Measurements from ENCODE around the gene CHD6.

CHD6 gene

GRCh38 chr20:41587523-41587922 lies 30.7 kb downstream of the CHD6 start:
- TF ChIP-seq ZBTB7A (IDR thresholded peaks at IDR 0.05; ENCODE audit: low read depth) (no peak), YY1 (IDR thresholded peaks at IDR 0.05; ENCODE audit: low read depth) (no peak), CREB1 (IDR thresholded peaks at IDR 0.05; ENCODE audit: low read depth) (no peak), RAD21 (IDR thresholded peaks at IDR 0.05; ENCODE audit: low read depth) (no peak), EGR1 (IDR thresholded peaks at IDR 0.05) (no peak), CEBPB (IDR thresholded peaks at IDR 0.05) (no peak), FOXM1 (IDR thresholded peaks at IDR 0.05; ENCODE audit: borderline replicate concordance, low read depth) (no peak), REST (IDR thresholded peaks at IDR 0.05; ENCODE audit: low read depth) (no peak)

GRCh38 chr20:41586772-41587171 lies 31.4 kb downstream of the CHD6 start:
- no peak for TF ChIP-seq FOXM1 (IDR thresholded peaks at IDR 0.05; ENCODE audit: borderline replicate concordance, low read depth)
- no peak for TF ChIP-seq USF1 (IDR thresholded peaks at IDR 0.05)
- TF ChIP-seq EGR1 (IDR thresholded peaks at IDR 0.05) = no peak
- TF ChIP-seq EP300 (IDR thresholded peaks at IDR 0.05; ENCODE audit: borderline replicate concordance) = no peak
- no peak for TF ChIP-seq MAX (IDR thresholded peaks at IDR 0.05)
- no peak for TF ChIP-seq TCF12 (IDR thresholded peaks at IDR 0.05; ENCODE audit: low read depth)

- TF ChIP-seq TCF12 (IDR thresholded peaks at IDR 0.05; ENCODE audit: low read depth) (no peak), REST (IDR thresholded peaks at IDR 0.05; ENCODE audit: low read depth) (no peak), RAD21 (IDR thresholded peaks at IDR 0.05; ENCODE audit: low read depth) (no peak), TEAD4 (IDR thresholded peaks at IDR 0.05) (no peak)
Measured at GRCh38 chr20:41580350-41580749, 37.8 kb downstream of the CHD6 start.

- no peak for TF ChIP-seq TCF12 (IDR thresholded peaks at IDR 0.05; ENCODE audit: low read depth)
- no peak for TF ChIP-seq ZBTB7A (IDR thresholded peaks at IDR 0.05; ENCODE audit: low read depth)
- TF ChIP-seq EP300 (IDR thresholded peaks at IDR 0.05; ENCODE audit: borderline replicate concordance) = no peak
Measured at GRCh38 chr20:41577129-41578009, 40.8 kb downstream of the CHD6 start.

- TF ChIP-seq EP300 (IDR thresholded peaks at IDR 0.05; ENCODE audit: borderline replicate concordance) = no peak
- TF ChIP-seq YY1 (IDR thresholded peaks at IDR 0.05; ENCODE audit: low read depth) = no peak
- no peak for TF ChIP-seq NFIC (IDR thresholded peaks at IDR 0.05)
- TF ChIP-seq TCF12 (IDR thresholded peaks at IDR 0.05; ENCODE audit: low read depth) = no peak
- TF ChIP-seq USF1 (IDR thresholded peaks at IDR 0.05) = no peak
- no peak for TF ChIP-seq REST (IDR thresholded peaks at IDR 0.05; ENCODE audit: low read depth)
- no peak for TF ChIP-seq CEBPB (IDR thresholded peaks at IDR 0.05)
- no peak for TF ChIP-seq TAF1 (IDR thresholded peaks at IDR 0.05; ENCODE audit: low read depth)
- no peak for TF ChIP-seq MAX (IDR thresholded peaks at IDR 0.05)
- TF ChIP-seq ZBTB7A (IDR thresholded peaks at IDR 0.05; ENCODE audit: low read depth) = no peak
Measured at GRCh38 chr20:41575412-41575811, 42.8 kb downstream of the CHD6 start.

All from Ishikawa (cell line).